Stimulated activated CD4-positive, alpha-beta T cell treated with anti-CD3 and anti-CD28 coated beads, Interleukin-15, amount 100 ng/mL, for 48 hours (primary cell): ENCODE measurements around the gene CASQ2.
A peak's percentile ranks its signal among the peaks of the same experiment; 100 is the strongest.

Experiments
- DNase-seq, 2 donors: peaks; one replicate each; pipeline ENCODE4 v3.0.0-alpha.2; 2020; ENCODE audit warnings: low read depth in 2 of 2

Gene CASQ2

GRCh38 chr1:115729756-115730155, 38.8 kb downstream of the CASQ2 start:
- DNase-seq, result no peak

- no peak for DNase-seq
Observed at GRCh38 chr1:115728341-115728740, 40.2 kb downstream of the CASQ2 start.

- DNase-seq, result no peak
Observed at GRCh38 chr1:115727706-115728249, 40.7 kb downstream of the CASQ2 start.

- no peak for DNase-seq
Observed at GRCh38 chr1:115726570-115726969, 41.9 kb downstream of the CASQ2 start.

- DNase-seq, result no peak
Observed at GRCh38 chr1:115726161-115726560, 42.4 kb downstream of the CASQ2 start.

GRCh38 chr1:115725600-115725999, 42.9 kb downstream of the CASQ2 start:
- DNase-seq, result no peak

GRCh38 chr1:115723756-115724155, 44.8 kb downstream of the CASQ2 start:
- DNase-seq, result no peak

- no peak for DNase-seq
Observed at GRCh38 chr1:115722221-115722620, 46.3 kb downstream of the CASQ2 start.

GRCh38 chr1:115719285-115719684, 49.2 kb downstream of the CASQ2 start:
- DNase-seq, result no peak

GRCh38 chr1:115718011-115718754, 50.3 kb downstream of the CASQ2 start:
- no peak for DNase-seq

GRCh38 chr1:115717541-115717940, 51.0 kb downstream of the CASQ2 start:
- DNase-seq, result peak in 1 of 2 donors; percentile 12

- DNase-seq, result no peak
Observed at GRCh38 chr1:115714572-115715141, 53.9 kb downstream of the CASQ2 start.

GRCh38 chr1:115713906-115714305, 54.6 kb downstream of the CASQ2 start:
- DNase-seq, result no peak

- no peak for DNase-seq
Observed at GRCh38 chr1:115712911-115713609, 55.5 kb downstream of the CASQ2 start.

- DNase-seq, result no peak
Observed at GRCh38 chr1:115710859-115711624, 57.5 kb downstream of the CASQ2 start.

- DNase-seq, result no peak
Observed at GRCh38 chr1:115706587-115707425, 61.7 kb downstream of the CASQ2 start.

- DNase-seq, result no peak
Observed at GRCh38 chr1:115705963-115706362, 62.6 kb downstream of the CASQ2 start.

GRCh38 chr1:115705085-115705951, 63.2 kb downstream of the CASQ2 start:
- no peak for DNase-seq

- no peak for DNase-seq
Observed at GRCh38 chr1:115702959-115703358, 65.6 kb downstream of the CASQ2 start.

- no peak for DNase-seq
Observed at GRCh38 chr1:115701090-115701489, 67.4 kb downstream of the CASQ2 start.
